HL-60 (cell line): ENCODE data around the gene ABCG1.
A peak's percentile ranks its signal among the peaks of the same experiment; 100 is the strongest.

Source experiments
- DNase-seq, 2 experiments: peaks; one replicate each; pipeline ENCODE4 v3.0.0-alpha.2; 2010 to 2020; ENCODE audit warnings: low read depth in 1 of 2, low spot score in 1 of 2
- H3K27ac ChIP-seq: fragments of 250-450 bp; sonication (Bioruptor Pico); replicated peaks from 2 replicates; pipeline ENCODE4 v1.5.1; 2020; ENCODE audit warnings: mild to moderate bottlenecking, moderate library complexity
- H3K27me3 ChIP-seq: fragments of 250-450 bp; sonication (Bioruptor Pico); 2 replicates; pipeline ENCODE4 v1.5.1; 2021; ENCODE audit warnings: mild to moderate bottlenecking, moderate library complexity; ENCODE audit not compliant: insufficient read depth, poor library complexity, severe bottlenecking
- H3K4me3 ChIP-seq: replicated peaks from 2 replicates; pipeline ENCODE4 v1.5.1; 2011; ENCODE audit warnings: mild to moderate bottlenecking, control low read depth, low read length; ENCODE audit not compliant: insufficient read depth
- GABPA ChIP-seq: IDR thresholded peaks from 2 replicates; pipeline ENCODE4 v1.6.1; 2012; ENCODE audit warnings: low read depth
- POLR2AphosphoS5 ChIP-seq: IDR thresholded peaks from 2 replicates; pipeline ENCODE4 v1.6.1; 2012; ENCODE audit warnings: low read depth
- SPI1 ChIP-seq: IDR thresholded peaks from 2 replicates; pipeline ENCODE4 v1.6.1; 2012; ENCODE audit warnings: low read depth, mild to moderate bottlenecking, borderline replicate concordance
- TF ChIP-seq, protein P1 (sequence below): IDR thresholded peaks from one replicate; pipeline ENCODE4 v1.5.1; 2011; ENCODE audit warnings: low read length, control low read depth, inconsistent platforms; ENCODE audit not compliant: insufficient read depth
- TF ChIP-seq, protein P2 (sequence below): IDR thresholded peaks from 2 replicates; pipeline ENCODE4 v1.6.1; 2012; ENCODE audit warnings: low read depth; ENCODE audit not compliant: insufficient replicate concordance

The ABCG1 gene

DNA sequence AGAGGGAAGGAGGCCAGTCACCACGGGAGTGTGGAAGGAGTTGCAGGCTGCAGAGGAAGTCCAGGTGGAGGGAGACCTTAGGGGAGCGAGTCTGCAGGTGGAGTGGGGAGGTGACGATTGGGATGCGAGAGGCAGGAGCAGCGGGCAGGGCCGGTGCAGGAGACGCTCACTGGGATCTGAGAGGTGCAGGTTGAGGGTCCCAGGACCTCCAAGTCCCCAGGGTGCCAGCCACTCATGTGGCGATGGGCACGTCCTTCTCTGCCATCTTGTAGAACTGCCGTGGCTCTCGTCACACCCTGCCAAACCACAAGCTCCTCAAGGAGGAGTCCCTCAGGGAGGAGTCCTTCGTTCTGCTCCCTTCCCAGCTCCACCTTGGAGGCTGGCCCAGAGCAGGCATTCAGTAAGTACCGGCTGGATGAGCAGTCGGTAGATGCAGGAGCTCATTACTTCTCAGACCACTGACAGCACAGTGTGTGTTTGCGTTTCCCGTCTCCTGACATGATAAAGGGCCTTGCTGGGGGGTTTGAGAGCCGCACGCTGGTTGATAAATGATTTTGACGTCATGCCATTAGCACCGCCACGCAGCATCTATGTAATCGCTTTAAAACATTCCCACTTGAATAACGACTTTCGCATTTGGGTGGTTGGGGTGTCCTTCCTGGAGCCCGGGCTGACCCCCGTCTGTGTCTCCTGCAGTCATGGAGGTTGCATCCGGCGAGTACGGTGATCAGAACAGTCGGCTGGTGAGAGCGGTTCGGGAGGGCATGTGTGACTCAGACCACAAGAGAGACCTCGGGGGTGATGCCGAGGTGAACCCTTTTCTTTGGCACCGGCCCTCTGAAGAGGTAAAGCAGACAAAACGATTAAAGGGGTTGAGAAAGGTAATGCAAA, 68.5 kb downstream of the ABCG1 start:
- TF ChIP-seq, protein P1, sequence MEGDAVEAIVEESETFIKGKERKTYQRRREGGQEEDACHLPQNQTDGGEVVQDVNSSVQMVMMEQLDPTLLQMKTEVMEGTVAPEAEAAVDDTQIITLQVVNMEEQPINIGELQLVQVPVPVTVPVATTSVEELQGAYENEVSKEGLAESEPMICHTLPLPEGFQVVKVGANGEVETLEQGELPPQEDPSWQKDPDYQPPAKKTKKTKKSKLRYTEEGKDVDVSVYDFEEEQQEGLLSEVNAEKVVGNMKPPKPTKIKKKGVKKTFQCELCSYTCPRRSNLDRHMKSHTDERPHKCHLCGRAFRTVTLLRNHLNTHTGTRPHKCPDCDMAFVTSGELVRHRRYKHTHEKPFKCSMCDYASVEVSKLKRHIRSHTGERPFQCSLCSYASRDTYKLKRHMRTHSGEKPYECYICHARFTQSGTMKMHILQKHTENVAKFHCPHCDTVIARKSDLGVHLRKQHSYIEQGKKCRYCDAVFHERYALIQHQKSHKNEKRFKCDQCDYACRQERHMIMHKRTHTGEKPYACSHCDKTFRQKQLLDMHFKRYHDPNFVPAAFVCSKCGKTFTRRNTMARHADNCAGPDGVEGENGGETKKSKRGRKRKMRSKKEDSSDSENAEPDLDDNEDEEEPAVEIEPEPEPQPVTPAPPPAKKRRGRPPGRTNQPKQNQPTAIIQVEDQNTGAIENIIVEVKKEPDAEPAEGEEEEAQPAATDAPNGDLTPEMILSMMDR, result no peak
- TF ChIP-seq GABPA, result no peak
- no peak for TF ChIP-seq SPI1
- TF ChIP-seq, protein P2, sequence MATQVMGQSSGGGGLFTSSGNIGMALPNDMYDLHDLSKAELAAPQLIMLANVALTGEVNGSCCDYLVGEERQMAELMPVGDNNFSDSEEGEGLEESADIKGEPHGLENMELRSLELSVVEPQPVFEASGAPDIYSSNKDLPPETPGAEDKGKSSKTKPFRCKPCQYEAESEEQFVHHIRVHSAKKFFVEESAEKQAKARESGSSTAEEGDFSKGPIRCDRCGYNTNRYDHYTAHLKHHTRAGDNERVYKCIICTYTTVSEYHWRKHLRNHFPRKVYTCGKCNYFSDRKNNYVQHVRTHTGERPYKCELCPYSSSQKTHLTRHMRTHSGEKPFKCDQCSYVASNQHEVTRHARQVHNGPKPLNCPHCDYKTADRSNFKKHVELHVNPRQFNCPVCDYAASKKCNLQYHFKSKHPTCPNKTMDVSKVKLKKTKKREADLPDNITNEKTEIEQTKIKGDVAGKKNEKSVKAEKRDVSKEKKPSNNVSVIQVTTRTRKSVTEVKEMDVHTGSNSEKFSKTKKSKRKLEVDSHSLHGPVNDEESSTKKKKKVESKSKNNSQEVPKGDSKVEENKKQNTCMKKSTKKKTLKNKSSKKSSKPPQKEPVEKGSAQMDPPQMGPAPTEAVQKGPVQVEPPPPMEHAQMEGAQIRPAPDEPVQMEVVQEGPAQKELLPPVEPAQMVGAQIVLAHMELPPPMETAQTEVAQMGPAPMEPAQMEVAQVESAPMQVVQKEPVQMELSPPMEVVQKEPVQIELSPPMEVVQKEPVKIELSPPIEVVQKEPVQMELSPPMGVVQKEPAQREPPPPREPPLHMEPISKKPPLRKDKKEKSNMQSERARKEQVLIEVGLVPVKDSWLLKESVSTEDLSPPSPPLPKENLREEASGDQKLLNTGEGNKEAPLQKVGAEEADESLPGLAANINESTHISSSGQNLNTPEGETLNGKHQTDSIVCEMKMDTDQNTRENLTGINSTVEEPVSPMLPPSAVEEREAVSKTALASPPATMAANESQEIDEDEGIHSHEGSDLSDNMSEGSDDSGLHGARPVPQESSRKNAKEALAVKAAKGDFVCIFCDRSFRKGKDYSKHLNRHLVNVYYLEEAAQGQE, result no peak
- no peak for TF ChIP-seq POLR2AphosphoS5
- DNase-seq, result no peak
- no peak overlapping the region for H3K27ac ChIP-seq
- H3K27me3 ChIP-seq, result no peaks in the 10 kb centered on the region
- H3K4me3 ChIP-seq, result no peak overlapping the region

DNA sequence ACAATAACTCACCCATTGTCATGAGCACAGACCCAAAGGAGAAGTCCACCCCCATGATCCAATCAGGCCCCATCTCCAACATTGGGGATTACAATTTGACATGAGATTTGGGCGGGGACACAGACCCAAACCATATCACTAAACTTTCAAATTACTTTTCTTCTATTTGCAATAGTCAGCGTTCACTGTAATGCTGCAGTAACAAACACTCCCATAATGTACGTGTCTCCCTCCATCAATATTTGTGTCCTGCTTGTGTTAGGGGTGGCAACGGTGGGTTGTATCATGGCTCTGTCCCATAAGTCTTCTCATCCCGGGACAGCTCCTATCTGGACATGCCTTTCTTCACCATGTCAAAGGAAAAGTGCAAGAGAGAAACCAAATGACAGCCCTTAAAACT, 70.0 kb downstream of the ABCG1 start:
- TF ChIP-seq, protein P1, result no peak
- TF ChIP-seq POLR2AphosphoS5, result no peak
- no peak for TF ChIP-seq GABPA
- no peak for TF ChIP-seq SPI1
- TF ChIP-seq, protein P2, result no peak

DNA sequence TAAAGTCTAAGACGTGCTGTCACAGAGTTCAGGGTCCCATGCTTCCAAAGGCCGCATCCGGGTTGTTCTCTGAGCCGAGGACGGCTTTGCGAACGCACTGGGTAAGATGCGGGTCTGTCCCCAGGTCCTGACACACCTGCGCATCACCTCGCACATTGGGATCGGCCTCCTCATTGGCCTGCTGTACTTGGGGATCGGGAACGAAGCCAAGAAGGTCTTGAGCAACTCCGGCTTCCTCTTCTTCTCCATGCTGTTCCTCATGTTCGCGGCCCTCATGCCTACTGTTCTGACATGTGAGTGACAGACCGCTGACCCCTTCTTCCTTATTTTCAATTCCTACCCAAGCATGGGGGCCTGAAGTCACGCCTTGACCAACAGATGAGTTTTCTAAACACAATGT, 71.0 kb downstream of the ABCG1 start:
- Histone ChIP-seq H3K27ac (peak overlapping the region; percentile 22), H3K4me3 (no peak overlapping the region), H3K27me3 (no peaks in the 10 kb centered on the region)
- TF ChIP-seq SPI1, result peak; percentile 91
- TF ChIP-seq GABPA, result no peak
- peak; percentile 80 for TF ChIP-seq POLR2AphosphoS5
- peak; percentile 77 to 89 for DNase-seq

More for the DNA sequence above, 70.0 kb downstream of the ABCG1 start:
- Histone ChIP-seq H3K27me3 (no peaks in the 10 kb centered on the region), H3K27ac (no peak overlapping the region), H3K4me3 (no peak overlapping the region)
- DNase-seq, result no peak

DNA sequence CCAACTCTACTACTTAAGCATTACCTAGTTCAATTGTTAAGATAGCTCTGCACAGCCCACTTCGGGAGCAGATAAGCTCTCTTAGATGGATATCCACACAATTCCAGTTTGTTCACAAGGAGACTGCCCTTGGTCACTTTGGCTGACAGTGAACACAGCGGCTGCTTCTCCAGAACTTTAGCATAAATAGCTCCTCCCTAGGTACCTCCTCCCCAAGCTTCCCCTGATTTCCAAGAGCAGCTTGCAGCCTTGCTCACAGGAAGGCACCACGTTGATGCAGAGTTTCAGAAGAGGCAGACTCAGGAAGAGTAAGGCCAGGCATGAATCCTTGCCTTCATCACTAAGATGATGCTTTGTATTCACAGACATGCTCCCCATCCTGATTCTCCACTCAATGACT, 71.6 kb downstream of the ABCG1 start:
- Histone ChIP-seq H3K27me3 (no peaks in the 10 kb centered on the region), H3K27ac (peak overlapping the region; percentile 22), H3K4me3 (no peak overlapping the region)
- no peak for TF ChIP-seq SPI1
- no peak for TF ChIP-seq GABPA
- TF ChIP-seq, protein P2, result no peak
- TF ChIP-seq, protein P1, result no peak
- DNase-seq, result no peak
